HEK293 (cell line): ENCODE measurements around the gene MAGI2.
"Not testable (repeated sequence)": the region's sequence is repeated elsewhere in the genome, so short reads cannot be mapped to it uniquely, and the experiment has no call there.

Source experiments
- CTCF ChIA-PET: fragments of 350-600 bp; formaldehyde crosslinking; extraction: SDS; loops from one replicate; lab custom pipeline; 2021; ENCODE audit warnings: antibody characterized with exemption; lab: Yijun Ruan, JAX
- POLR2A ChIA-PET: fragments of 300-600 bp; formaldehyde crosslinking; extraction: SDS; loops from one replicate; lab custom pipeline; 2020; ENCODE audit warnings: antibody characterized with exemption, inconsistent platforms; lab: Yijun Ruan, JAX
- H3K27ac ChIP-seq: fragments of 200-500 bp; sonication (Bioruptor generic); 2 replicates; pipeline ENCODE4 v1.5.1; 2014; ENCODE audit warnings: low read depth, low read length, control low read depth, inconsistent platforms; ENCODE audit errors: extremely low read depth
- H3K36me3 ChIP-seq, 2 experiments: fragments of 200-500 bp in 1 of 2; sonication (Bioruptor generic) in 1 of 2; 1 replicate in 1 of 2; 2 replicates in 1 of 2; pipeline ENCODE4 v1.5.1; 2014 to 2017; ENCODE audit warnings: inconsistent platforms in 2 of 2, low read length in 2 of 2; ENCODE audit not compliant: control insufficient read depth in 2 of 2, insufficient read depth in 1 of 2
- H3K4me1 ChIP-seq: fragments of 200-500 bp; sonication (Bioruptor generic); 2 replicates; pipeline ENCODE4 v1.5.1; 2014; ENCODE audit warnings: mild to moderate bottlenecking, low read length, inconsistent platforms; ENCODE audit not compliant: control insufficient read depth, insufficient read depth
- H3K4me3 ChIP-seq: 2 replicates; pipeline ENCODE4 v1.5.1; 2011; ENCODE audit warnings: low read depth, mild to moderate bottlenecking, control low read depth, low read length, moderate library complexity
- H3K9me3 ChIP-seq: fragments of 200-500 bp; sonication (Bioruptor generic); 2 replicates; pipeline ENCODE4 v1.5.1; 2014; ENCODE audit warnings: low read depth, low read length, inconsistent platforms; ENCODE audit not compliant: control insufficient read depth, insufficient read depth
- ATF2 ChIP-seq: fragments of 450-650 bp; formaldehyde crosslinking; IDR thresholded peaks from 2 replicates; pipeline ENCODE4 v1.5.1; 2016; ENCODE audit warnings: missing biosample characterization, missing genetic modification characterization, low read depth
- BCL6B ChIP-seq: fragments of 450-650 bp; formaldehyde crosslinking; IDR thresholded peaks from 2 replicates; pipeline ENCODE4 v1.5.1; 2017; ENCODE audit warnings: missing biosample characterization, missing genetic modification characterization
- ELK4 ChIP-seq: IDR thresholded peaks from 2 replicates; pipeline ENCODE4 v1.6.1; 2011; ENCODE audit warnings: mild to moderate bottlenecking, low read depth, low read length, borderline replicate concordance
- FEZF1 ChIP-seq: fragments of 450-650 bp; formaldehyde crosslinking; IDR thresholded peaks from 2 replicates; pipeline ENCODE4 v1.5.1; 2016; ENCODE audit warnings: missing biosample characterization, missing genetic modification characterization
- GLIS1 ChIP-seq: fragments of 450-650 bp; formaldehyde crosslinking; IDR thresholded peaks from 2 replicates; pipeline ENCODE4 v1.5.1; 2016; ENCODE audit warnings: missing biosample characterization, missing genetic modification characterization
- RBAK ChIP-seq: fragments of 450-650 bp; formaldehyde crosslinking; IDR thresholded peaks from 2 replicates; pipeline ENCODE4 v1.5.1; 2016; ENCODE audit warnings: missing biosample characterization, missing genetic modification characterization
- SALL2 ChIP-seq: fragments of 450-650 bp; formaldehyde crosslinking; IDR thresholded peaks from 2 replicates; pipeline ENCODE4 v1.5.0; 2017; ENCODE audit warnings: missing biosample characterization, mild to moderate bottlenecking, missing genetic modification characterization, borderline replicate concordance
- ZBTB20 ChIP-seq: fragments of 450-650 bp; formaldehyde crosslinking; IDR thresholded peaks from 2 replicates; pipeline ENCODE4 v1.5.1; 2016; ENCODE audit warnings: missing biosample characterization, missing genetic modification characterization
- ZBTB8A ChIP-seq: fragments of 450-650 bp; formaldehyde crosslinking; IDR thresholded peaks from 2 replicates; pipeline ENCODE4 v1.5.1; 2016; ENCODE audit warnings: missing biosample characterization, missing genetic modification characterization
- ZFP37 ChIP-seq: fragments of 450-650 bp; formaldehyde crosslinking; IDR thresholded peaks from 2 replicates; pipeline ENCODE4 v1.5.1; 2016; ENCODE audit warnings: missing biosample characterization, missing genetic modification characterization
- ZNF184 ChIP-seq: fragments of 450-650 bp; IDR thresholded peaks from 2 replicates; pipeline ENCODE4 v1.5.1; 2018; ENCODE audit warnings: missing biosample characterization, mild to moderate bottlenecking, missing genetic modification characterization
- ZNF248 ChIP-seq: fragments of 450-650 bp; formaldehyde crosslinking; IDR thresholded peaks from 2 replicates; pipeline ENCODE4 v1.5.1; 2017; ENCODE audit warnings: missing biosample characterization, missing genetic modification characterization
- ZNF280D ChIP-seq: fragments of 450-650 bp; formaldehyde crosslinking; IDR thresholded peaks from 2 replicates; pipeline ENCODE4 v1.5.1; 2016; ENCODE audit warnings: missing biosample characterization, missing genetic modification characterization
- ZNF350 ChIP-seq: fragments of 450-650 bp; formaldehyde crosslinking; IDR thresholded peaks from 2 replicates; pipeline ENCODE4 v1.5.0; 2017; ENCODE audit warnings: missing biosample characterization, mild to moderate bottlenecking, missing genetic modification characterization
- ZNF394 ChIP-seq: fragments of 450-650 bp; formaldehyde crosslinking; IDR thresholded peaks from 2 replicates; pipeline ENCODE4 v1.5.1; 2016; ENCODE audit warnings: missing biosample characterization, missing genetic modification characterization, mild to moderate bottlenecking, moderate library complexity, borderline replicate concordance
- ZNF404 ChIP-seq: fragments of 450-650 bp; formaldehyde crosslinking; IDR thresholded peaks from 2 replicates; pipeline ENCODE4 v1.5.1; 2017; ENCODE audit warnings: missing biosample characterization, missing genetic modification characterization
- ZNF426 ChIP-seq: fragments of 450-650 bp; formaldehyde crosslinking; IDR thresholded peaks from 2 replicates; pipeline ENCODE4 v1.5.1; 2017; ENCODE audit warnings: missing biosample characterization, missing genetic modification characterization, mild to moderate bottlenecking, inconsistent platforms, moderate library complexity
- ZNF488 ChIP-seq: fragments of 450-650 bp; formaldehyde crosslinking; IDR thresholded peaks from 2 replicates; pipeline ENCODE4 v1.5.1; 2016; ENCODE audit warnings: missing biosample characterization, missing genetic modification characterization
- ZNF558 ChIP-seq: fragments of 450-650 bp; formaldehyde crosslinking; IDR thresholded peaks from 2 replicates; pipeline ENCODE4 v1.5.1; 2016; ENCODE audit warnings: missing biosample characterization, missing genetic modification characterization
- ZNF621 ChIP-seq: fragments of 450-650 bp; formaldehyde crosslinking; IDR thresholded peaks from 2 replicates; pipeline ENCODE4 v1.5.1; 2017; ENCODE audit warnings: missing biosample characterization, missing genetic modification characterization
- ZNF660 ChIP-seq: fragments of 450-650 bp; IDR thresholded peaks from 2 replicates; pipeline ENCODE4 v1.5.1; 2018; ENCODE audit warnings: missing biosample characterization, mild to moderate bottlenecking, missing genetic modification characterization
- ZNF664 ChIP-seq: fragments of 450-650 bp; formaldehyde crosslinking; IDR thresholded peaks from 2 replicates; pipeline ENCODE4 v1.5.1; 2016; ENCODE audit warnings: missing biosample characterization, missing genetic modification characterization
- ZNF747 ChIP-seq: fragments of 450-650 bp; formaldehyde crosslinking; IDR thresholded peaks from 2 replicates; pipeline ENCODE4 v1.5.1; 2016; ENCODE audit warnings: missing biosample characterization, missing genetic modification characterization
- ZNF791 ChIP-seq: fragments of 450-650 bp; formaldehyde crosslinking; IDR thresholded peaks from 2 replicates; pipeline ENCODE4 v1.5.1; 2016; ENCODE audit warnings: missing biosample characterization, missing genetic modification characterization
- ZSCAN4 ChIP-seq: fragments of 450-650 bp; formaldehyde crosslinking; IDR thresholded peaks from 2 replicates; pipeline ENCODE4 v1.5.1; 2017; ENCODE audit warnings: missing biosample characterization, missing genetic modification characterization

MAGI2 gene

GRCh38 chr7:79451580-79451979 lies 1.9 kb downstream of the MAGI2 start:
- CTCF ChIA-PET: interaction anchor here (0.6 to 0.8 kb wide), 2 partner anchors 79 to 178 kb away, joined by 3 to 4 read pairs; no protein-coding TSS in a partner anchor

GRCh38 chr7:79442766-79443165 lies 10.7 kb downstream of the MAGI2 start:
- H3K27ac ChIP-seq, POLR2A ChIA-PET, H3K9me3 ChIP-seq, H3K4me3 ChIP-seq, H3K4me1 ChIP-seq, H3K36me3 ChIP-seq: not testable (repeated sequence)
- CTCF ChIA-PET: interaction anchor here (1.6 kb wide), 1 partner anchor 145 kb away, joined by 5 read pairs; no protein-coding TSS in a partner anchor

More at GRCh38 chr7:79451580-79451979, 1.9 kb downstream of the MAGI2 start:
- peak overlapping the region; percentile 59 for H3K4me3 ChIP-seq
- peaks cover 3% of the 10 kb centered on the region for H3K4me1 ChIP-seq
- no peaks in the 10 kb centered on the region for H3K9me3 ChIP-seq
- TF ChIP-seq ZNF664 (tag by site-specific recombination) (no peak), ZNF660 (tag by site-specific recombination) (no peak), ZNF747 (tag by site-specific recombination) (no peak), ZNF791 (tag by site-specific recombination) (no peak), FEZF1 (tag by site-specific recombination) (no peak), SALL2 (tag by site-specific recombination) (no peak), ZNF248 (tag by site-specific recombination) (no peak), ZNF394 (no peak), ZNF426 (tag by site-specific recombination) (no peak), ZNF404 (tag by site-specific recombination) (no peak), RBAK (no peak), ZBTB8A (tag by site-specific recombination) (no peak), ZBTB20 (no peak), ZFP37 (tag by site-specific recombination) (no peak), ZNF350 (no peak), BCL6B (no peak), GLIS1 (no peak)
- no peaks in the 10 kb centered on the region for H3K36me3 ChIP-seq
- H3K27ac ChIP-seq: peak overlapping the region; percentile 67
- POLR2A ChIA-PET: interaction anchor here (0.8 kb wide), 1 partner anchor 45 kb away, joined by 3 read pairs; no protein-coding TSS in a partner anchor

GRCh38 chr7:79436378-79436777 lies 17.1 kb downstream of the MAGI2 start:
- no peaks in the 10 kb centered on the region for H3K36me3 ChIP-seq
- no peaks in the 10 kb centered on the region for H3K9me3 ChIP-seq
- no peak overlapping the region for H3K27ac ChIP-seq
- POLR2A ChIA-PET: interaction anchor here (0.7 to 1.1 kb wide), 2 partner anchors 10 to 17 kb away, joined by 3 to 7 read pairs; partner anchors contain the start of gene MAGI2
- H3K4me1 ChIP-seq: no peaks in the 10 kb centered on the region
- CTCF ChIA-PET: interaction anchor here (0.6 kb wide), 1 partner anchor 1401 kb away, joined by 3 read pairs; no protein-coding TSS in a partner anchor
- no peak overlapping the region for H3K4me3 ChIP-seq
- TF ChIP-seq ELK4: no peak
- no peak for TF ChIP-seq ZNF558
- no peak for TF ChIP-seq ZNF488
- no peak for TF ChIP-seq ZNF184 (tag by site-specific recombination)
- TF ChIP-seq ZNF621 (tag by site-specific recombination): no peak
- TF ChIP-seq ATF2 (tag by site-specific recombination): no peak
- no peak for TF ChIP-seq ZNF280D (tag by site-specific recombination)
- no peak for TF ChIP-seq ZSCAN4 (tag by site-specific recombination)
